A673 (cell line): ENCODE data around the gene DNA2. TPM values are rescaled to one million over a fixed set of nuclear protein-coding genes. Genes with fewer than 3 reads are reported as not detected.
A peak's percentile ranks its signal among the peaks of the same experiment; 100 is the strongest.

Experiments used
- BruUV-seq: library from RNA; stranded (reverse); fragments of 400-500 nt; replicated peaks from 2 replicates; lab custom pipeline; 2021; lab: Mats Ljungman, UMichigan
- CTCF ChIA-PET: fragments of 300-600 bp; sonication (Branson Sonifier 250); formaldehyde crosslinking; loops from one replicate; lab custom pipeline; 2022; ENCODE audit warnings: antibody characterized with exemption; lab: Charles Lee
- POLR2A ChIA-PET: fragments of 300-600 bp; sonication (Branson Sonifier 250); formaldehyde crosslinking; loops from one replicate; lab custom pipeline; 2022; ENCODE audit warnings: antibody characterized with exemption; ENCODE audit not compliant: low non-redundant PET; lab: Charles Lee
- DNase-seq: peaks from one replicate; pipeline ENCODE4 v3.0.0-alpha.2; 2015; ENCODE audit warnings: low spot score
- H3K27ac ChIP-seq: fragments of 200-600 bp; sonication (generic); 2 replicates; pipeline ENCODE4 v1.5.1; 2016; ENCODE audit warnings: mixed run types, low read depth, mild to moderate bottlenecking, mixed read lengths, antibody characterized with exemption, low read length; ENCODE audit not compliant: poor library complexity, severe bottlenecking
- H3K27me3 ChIP-seq: fragments of 200-600 bp; sonication (generic); replicated peaks from 2 replicates; pipeline ENCODE4 v1.6.1; 2017; ENCODE audit warnings: mixed run types, low read depth, mild to moderate bottlenecking, mixed read lengths, antibody characterized with exemption, low read length; ENCODE audit not compliant: insufficient read depth, poor library complexity
- H3K36me3 ChIP-seq: fragments of 200-600 bp; sonication (generic); 2 replicates; pipeline ENCODE4 v1.6.1; 2016; ENCODE audit warnings: mixed run types, mild to moderate bottlenecking, mixed read lengths, antibody characterized with exemption, low read length; ENCODE audit not compliant: insufficient read depth, poor library complexity, severe bottlenecking
- H3K4me1 ChIP-seq: fragments of 200-600 bp; sonication (generic); 2 replicates; pipeline ENCODE4 v1.6.1; 2017; ENCODE audit warnings: mixed run types, mild to moderate bottlenecking, mixed read lengths, antibody characterized with exemption, low read length; ENCODE audit not compliant: insufficient read depth, poor library complexity, severe bottlenecking
- H3K4me3 ChIP-seq: fragments of 200-600 bp; sonication (generic); 2 replicates; pipeline ENCODE4 v1.5.1; 2016; ENCODE audit warnings: low read depth, mixed run types, mild to moderate bottlenecking, mixed read lengths, low read length; ENCODE audit not compliant: poor library complexity, severe bottlenecking
- H3K9me3 ChIP-seq: fragments of 200-600 bp; sonication (generic); 2 replicates; pipeline ENCODE4 v1.6.1; 2016; ENCODE audit warnings: mixed run types, low read depth, mild to moderate bottlenecking, mixed read lengths, antibody characterized with exemption, low read length; ENCODE audit not compliant: poor library complexity, severe bottlenecking
- CTCF ChIP-seq: fragments of 300-800, 200-600 bp; sonication (generic); conservative IDR thresholded peaks from 2 replicates; pipeline ENCODE4 v1.5.1; 2017; ENCODE audit warnings: low read depth, mild to moderate bottlenecking, antibody characterized with exemption, low read length, moderate library complexity, mixed read lengths
- EZH2 ChIP-seq: fragments of 200-600 bp; sonication (generic); IDR thresholded peaks from 2 replicates; pipeline ENCODE4 v1.6.1; 2017; ENCODE audit warnings: borderline replicate concordance, low read depth, mild to moderate bottlenecking, mixed read lengths, antibody characterized with exemption, low read length; ENCODE audit not compliant: poor library complexity, severe bottlenecking
- intact Hi-C: fragments of 100-400 bp; cut with micrococcal nuclease; formaldehyde crosslinking; loops from one replicate; pipeline ENCODE4 v1.10.0; 2022; ENCODE audit not compliant: unreplicated experiment
- total RNA-seq: library from RNA; stranded (reverse); gene quantifications from 2 replicates; pipeline ENCODE4 v1.2.3, GENCODE V29; 2021

The DNA2 gene
- total RNA-seq, 1 experiment from 2014 or later = 48.7 TPM

GRCh38 chr10:68428396-68429104 is 43.2 kb downstream of the DNA2 start:
- Histone ChIP-seq H3K4me3 (no peak overlapping the region), H3K36me3 (peaks cover 40% of the 10 kb centered on the region), H3K27me3 (no peaks in the 10 kb centered on the region), H3K27ac (no peak overlapping the region), H3K9me3 (no peaks in the 10 kb centered on the region), H3K4me1 (no peaks in the 10 kb centered on the region)
- ChIA-PET CTCF (interaction anchor here (1.1 kb wide), 1 partner anchor 22 kb away, joined by 3 read pairs; the partner anchor contains the start of gene RUFY2), POLR2A (interaction anchor here (0.6 to 0.7 kb wide), 2 partner anchors 16 to 129 kb away, joined by 3 to 6 read pairs; no protein-coding TSS in a partner anchor)
- no peak for TF ChIP-seq EZH2
- no peak for TF ChIP-seq CTCF
- DNase-seq = no peak
- intact Hi-C loops = no loop called here
- BruUV-seq = no TSS peak

DNA sequence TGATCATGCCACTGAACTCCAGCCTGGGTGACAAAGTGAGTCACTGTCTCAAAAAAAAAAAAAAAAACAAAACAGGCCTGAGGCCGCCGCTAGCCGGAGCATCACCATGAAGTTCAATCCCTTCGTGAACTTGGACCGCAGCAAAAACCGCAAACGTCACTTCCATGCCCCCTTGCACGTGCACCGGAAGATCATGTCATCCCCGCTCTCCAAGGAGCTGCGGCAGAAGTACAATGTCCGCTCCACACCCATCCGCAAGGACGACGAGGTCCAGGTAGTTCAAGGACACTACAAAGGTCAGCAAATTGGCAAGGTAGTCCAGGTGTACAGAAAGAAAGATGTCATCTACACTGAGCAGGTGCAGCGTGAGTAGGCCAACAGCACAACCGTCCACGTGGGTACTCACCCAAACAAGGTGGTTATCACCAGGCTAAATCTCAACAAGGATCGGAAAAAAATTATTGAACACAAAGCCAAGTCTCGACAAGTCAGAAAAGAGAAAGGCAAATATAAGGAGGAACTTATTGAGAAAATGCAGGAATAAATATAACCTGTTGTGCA is 47.2 kb downstream of the DNA2 start:
- BruUV-seq = no TSS peak
- TF ChIP-seq CTCF (no peak), EZH2 (no peak)
- H3K4me3 ChIP-seq = no peak overlapping the region

DNA sequence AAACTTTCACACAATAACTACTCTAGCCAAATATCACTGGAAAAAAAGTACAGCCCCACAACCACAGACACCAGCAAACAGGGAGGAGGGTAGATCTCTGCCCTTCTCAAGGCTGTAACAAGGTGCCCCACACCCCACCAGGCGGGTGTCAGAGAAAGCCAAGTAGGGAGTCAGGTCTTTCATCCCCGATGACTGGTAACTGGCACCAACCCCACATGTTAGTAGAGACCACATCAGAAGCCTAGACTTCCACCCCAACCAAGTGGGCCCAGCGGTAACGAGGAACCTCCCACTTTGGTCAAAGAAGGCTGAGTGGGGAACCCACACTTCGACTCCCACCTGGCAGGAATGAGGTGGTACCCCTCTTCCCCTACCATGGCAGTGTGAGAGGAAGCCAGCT is 48.3 kb downstream of the DNA2 start:
- peaks cover 33% of the 10 kb centered on the region for H3K36me3 ChIP-seq
- ChIA-PET POLR2A (no interaction called here), CTCF (no interaction called here)
- no peak for TF ChIP-seq CTCF
- no peak for TF ChIP-seq EZH2
- no peak overlapping the region for H3K4me3 ChIP-seq
- intact Hi-C loops = no loop called here
- no peaks in the 10 kb centered on the region for H3K9me3 ChIP-seq
- no peak for DNase-seq
- BruUV-seq = no TSS peak
- H3K27ac ChIP-seq = peak overlapping the region; percentile 54
- no peaks in the 10 kb centered on the region for H3K4me1 ChIP-seq
- H3K27me3 ChIP-seq = no peaks in the 10 kb centered on the region

More for the DNA sequence above, 47.2 kb downstream of the DNA2 start:
- Histone ChIP-seq H3K4me1 (no peaks in the 10 kb centered on the region), H3K27ac (no peak overlapping the region), H3K27me3 (no peaks in the 10 kb centered on the region), H3K9me3 (no peaks in the 10 kb centered on the region), H3K36me3 (peaks cover 39% of the 10 kb centered on the region)
- intact Hi-C loops = no loop called here
- POLR2A ChIA-PET = no interaction called here
- CTCF ChIA-PET = no interaction called here
- DNase-seq = no peak
